NK-92 treated with Interleukin-12 subunit alpha and Interleukin-12 subunit beta, amount 100 ng/mL, for 24 hours (cell line): ENCODE results near the gene RCOR1.
"Not testable (repeated sequence)": the region's sequence is repeated elsewhere in the genome, so short reads cannot be mapped to it uniquely, and the experiment has no call there.

Experiments used
- DNase-seq: peaks from one replicate; lab custom pipeline; 2025; lab: John Stamatoyannopoulos, UW

The RCOR1 gene

DNA sequence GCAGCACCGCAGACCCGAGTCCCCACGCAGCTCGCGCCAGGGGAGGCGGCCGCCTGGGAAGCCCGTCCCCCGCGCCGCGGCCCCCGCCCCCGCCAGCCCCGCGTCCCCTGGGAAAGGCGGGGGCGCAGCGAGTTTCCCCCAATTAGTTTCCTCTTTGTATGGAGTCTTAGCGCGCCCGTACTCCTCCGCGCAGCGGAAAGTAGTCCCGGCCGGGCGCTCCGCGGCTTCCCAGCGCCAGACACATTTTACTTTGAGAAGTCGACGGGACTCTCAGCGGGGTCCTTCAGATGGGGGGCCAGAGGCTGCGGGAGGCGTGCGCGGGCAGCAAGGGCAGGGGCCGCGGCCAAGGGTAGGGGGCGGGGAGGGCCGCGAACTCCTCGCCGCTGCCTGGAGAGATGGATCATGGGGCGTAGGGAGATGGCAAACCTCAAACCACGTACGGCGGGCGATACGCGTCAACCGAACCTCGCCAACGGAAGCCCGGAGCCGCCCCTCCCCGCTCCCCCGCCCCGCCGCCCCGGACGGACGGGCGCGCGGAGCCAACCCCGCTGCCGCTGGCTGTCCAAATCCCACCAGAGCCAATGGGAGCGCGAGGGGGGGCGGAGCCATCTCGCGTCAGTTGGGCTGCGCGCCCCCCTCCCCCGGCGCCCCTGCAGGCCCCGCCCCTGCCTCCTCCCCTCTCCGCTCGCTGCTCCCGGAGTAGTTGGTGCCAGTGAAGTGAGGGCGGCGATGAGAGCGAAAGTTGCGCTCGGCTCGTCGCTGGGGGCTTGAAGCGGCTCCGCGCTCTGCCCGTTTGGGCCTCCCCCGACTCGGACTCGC, at the start of gene RCOR1:
Gene RCOR1 (plus strand): TSS at position 706 of the 819 bp plus-strand sequence. CDS start 238 bp downstream, outside the sequence.
- DNase-seq, result peak; percentile 97

GRCh38 chr14:102544046-102544746, 48.3 kb upstream of the RCOR1 start:
- DNase-seq, result no peak

DNA sequence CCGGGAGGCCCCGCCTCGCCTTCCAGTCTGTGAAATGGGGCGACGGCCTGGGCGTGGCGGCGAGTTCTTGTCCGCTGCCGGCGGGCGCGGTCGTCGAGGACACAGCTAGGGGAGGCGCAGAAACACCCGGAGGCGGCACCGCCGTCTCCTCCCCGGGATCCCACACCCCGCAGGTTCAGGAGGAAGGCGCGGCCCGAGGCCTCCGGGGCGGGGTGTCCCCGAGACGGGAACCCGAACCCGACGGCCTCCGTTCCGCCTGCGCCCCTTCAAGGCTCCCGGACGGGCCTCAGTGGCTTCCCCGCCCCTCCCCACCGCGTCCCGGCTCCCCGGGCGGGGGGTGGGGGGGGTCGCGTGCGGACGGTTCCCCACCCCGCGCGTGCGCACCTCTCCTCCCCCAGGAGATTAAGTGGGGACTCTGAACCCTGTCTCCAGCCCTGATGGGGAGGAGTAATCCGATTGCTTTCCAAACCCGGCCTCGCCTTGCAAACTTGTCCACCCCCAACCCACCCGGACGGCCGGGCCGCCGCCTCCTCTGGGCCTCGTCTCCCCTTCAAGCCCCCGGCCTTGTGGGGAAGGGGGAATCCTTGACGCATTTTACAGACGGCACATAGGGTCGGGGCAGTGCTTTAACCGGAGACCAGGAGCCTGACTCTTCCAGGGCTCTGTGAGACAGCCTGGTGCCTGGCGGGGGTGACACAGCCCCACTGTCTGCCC, 47.5 kb upstream of the RCOR1 start:
- DNase-seq, result no peak

DNA sequence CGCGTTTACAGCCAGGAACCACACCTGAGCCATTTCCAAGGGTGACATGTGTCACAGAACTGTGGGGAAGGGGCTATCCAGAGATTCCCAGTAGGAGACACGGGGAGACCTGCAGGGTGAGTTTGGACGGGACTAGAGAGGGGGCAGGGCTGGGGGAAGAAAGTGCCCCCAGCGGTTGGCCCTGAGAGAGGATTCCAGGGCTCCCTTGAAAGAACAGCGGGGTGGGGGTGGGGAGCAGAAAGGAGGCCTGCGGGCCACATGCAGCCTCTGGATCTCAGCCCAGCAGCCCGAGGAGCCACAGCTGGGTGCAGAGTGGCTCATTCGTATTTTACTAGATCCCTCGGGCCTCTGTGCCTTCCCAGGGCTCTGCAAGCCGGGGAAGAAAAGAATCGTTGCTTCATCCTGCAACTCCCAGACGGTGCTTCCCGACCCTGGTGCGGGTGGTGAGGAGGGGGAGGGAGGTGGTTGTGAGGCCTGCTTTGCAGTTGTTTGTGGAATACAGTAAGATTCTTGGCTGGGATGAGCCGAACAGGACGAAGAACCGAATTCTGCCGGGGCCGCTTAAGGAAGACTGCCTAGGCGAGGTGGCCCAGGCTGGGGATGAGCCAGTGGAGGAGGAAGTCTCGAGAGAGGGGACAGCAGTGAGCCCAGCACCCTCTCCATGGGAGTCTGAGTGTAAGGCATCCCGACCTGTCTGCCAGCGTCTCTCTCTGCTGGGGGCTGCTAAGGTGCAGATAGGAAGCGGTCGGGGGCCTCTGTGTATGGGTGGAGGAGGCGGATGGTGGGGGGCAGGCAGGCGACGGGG, 46.8 kb upstream of the RCOR1 start:
- DNase-seq, result no peak

- no peak for DNase-seq
Observed at GRCh38 chr14:102548616-102549240, 43.7 kb upstream of the RCOR1 start.

DNA sequence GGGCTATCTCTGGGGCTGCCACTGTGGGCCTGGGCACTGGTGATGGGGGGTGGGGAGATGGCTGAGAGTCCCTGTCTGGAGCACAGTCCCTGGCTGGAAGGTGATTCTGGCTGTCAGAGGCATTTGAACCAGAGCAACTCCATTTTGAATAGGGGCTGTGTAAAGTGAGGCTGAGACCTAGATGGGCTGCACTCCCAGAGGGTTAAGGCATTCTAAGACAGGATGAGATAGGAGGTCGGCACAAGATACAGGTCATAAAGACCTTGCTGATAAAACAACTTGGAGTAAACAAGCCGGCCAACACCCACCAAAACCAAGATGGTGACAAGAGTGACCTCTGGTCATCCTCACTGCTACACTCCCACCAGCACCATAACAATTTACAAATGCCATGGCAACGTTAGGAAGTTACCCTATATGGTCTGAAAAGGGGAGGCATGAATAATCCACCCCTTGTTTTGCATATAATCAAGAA, 41.5 kb upstream of the RCOR1 start:
- DNase-seq, result not testable (repeated sequence)

DNA sequence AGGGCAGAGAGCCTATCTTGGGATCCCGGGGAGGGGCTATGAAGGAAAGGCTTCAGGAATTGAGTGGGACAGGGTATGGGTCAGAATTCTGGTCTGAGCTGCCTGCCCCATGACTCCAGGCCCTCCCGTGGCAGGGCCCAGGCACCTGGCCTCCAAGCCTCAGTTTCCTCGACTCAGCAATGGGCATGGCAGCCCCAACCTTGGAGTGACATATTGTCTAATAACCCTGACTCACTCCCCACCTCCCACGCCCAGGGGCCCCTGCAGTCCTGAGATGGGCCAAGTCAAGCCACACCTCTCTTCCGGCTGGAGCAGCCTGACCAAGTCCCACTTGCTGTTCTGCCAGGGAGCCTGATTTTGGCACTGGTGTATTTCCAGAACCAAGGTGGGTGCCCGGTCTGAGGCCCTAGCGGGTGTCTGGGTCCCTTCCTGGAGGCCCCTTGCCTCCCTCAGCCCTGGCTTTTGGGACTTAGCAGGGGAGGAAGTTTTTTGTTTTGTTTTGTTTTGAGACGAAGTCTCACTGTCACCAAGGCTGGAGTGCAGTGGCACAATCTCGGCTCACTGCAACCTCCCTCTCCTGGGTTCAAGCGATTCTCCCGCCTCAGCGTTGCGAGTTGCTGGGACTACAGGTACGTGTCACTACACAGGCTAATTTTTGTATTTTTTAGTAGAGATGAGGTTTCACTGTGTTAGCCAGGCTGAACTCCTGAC, 40.3 kb upstream of the RCOR1 start:
- no peak for DNase-seq

- DNase-seq, result no peak
Observed at GRCh38 chr14:102554821-102555819, 37.3 kb upstream of the RCOR1 start.

DNA sequence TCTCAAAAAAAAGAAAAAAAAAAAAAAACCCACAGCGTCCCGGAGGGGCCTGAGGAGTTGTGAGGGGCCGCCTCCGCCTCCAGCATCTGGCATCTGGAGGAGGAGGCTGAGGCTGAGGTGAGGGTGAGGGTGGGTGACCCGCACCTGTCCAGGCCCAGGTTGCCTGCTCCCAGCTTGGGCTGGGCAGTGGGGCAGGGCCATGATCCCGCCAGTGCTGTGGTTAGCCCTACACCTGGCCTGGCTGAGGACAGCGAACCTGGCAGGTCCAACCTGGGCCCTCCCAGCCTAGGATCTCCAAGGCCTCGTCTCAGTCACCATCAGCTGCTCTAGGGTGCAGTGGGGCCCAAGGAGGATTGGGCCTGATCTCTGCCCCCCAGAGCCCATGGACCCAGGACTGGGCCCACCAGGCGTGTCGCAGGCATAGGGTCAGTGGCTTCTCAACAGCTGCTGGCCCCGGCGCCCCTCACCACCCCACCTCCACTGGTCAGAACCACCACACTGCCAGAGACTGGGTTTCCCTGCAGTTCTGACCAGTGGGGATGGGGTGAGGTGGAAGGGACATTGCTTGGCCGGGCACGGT, 36.3 kb upstream of the RCOR1 start:
- no peak for DNase-seq

GRCh38 chr14:102557434-102558226, 34.8 kb upstream of the RCOR1 start:
- no peak for DNase-seq

DNA sequence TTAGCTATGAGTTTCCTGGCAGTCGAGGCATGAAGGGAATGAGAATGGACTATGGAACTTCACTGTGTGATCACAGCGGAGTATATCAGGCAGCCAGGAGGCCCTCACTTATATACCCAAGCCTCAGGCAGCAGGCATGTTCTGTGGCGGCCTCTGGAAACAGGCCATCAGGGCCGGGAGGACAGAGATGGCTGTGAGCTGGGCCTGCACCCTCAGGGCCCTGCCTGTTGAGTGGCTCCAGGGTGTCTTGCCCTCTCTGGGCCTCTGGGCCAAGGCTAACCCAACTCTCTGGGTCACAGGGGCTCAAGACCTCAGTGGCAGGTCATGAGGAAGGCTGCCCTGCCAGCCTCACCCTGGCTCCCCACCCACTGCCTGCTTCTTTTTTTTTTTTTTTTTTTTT, 33.9 kb upstream of the RCOR1 start:
- no peak for DNase-seq

DNA sequence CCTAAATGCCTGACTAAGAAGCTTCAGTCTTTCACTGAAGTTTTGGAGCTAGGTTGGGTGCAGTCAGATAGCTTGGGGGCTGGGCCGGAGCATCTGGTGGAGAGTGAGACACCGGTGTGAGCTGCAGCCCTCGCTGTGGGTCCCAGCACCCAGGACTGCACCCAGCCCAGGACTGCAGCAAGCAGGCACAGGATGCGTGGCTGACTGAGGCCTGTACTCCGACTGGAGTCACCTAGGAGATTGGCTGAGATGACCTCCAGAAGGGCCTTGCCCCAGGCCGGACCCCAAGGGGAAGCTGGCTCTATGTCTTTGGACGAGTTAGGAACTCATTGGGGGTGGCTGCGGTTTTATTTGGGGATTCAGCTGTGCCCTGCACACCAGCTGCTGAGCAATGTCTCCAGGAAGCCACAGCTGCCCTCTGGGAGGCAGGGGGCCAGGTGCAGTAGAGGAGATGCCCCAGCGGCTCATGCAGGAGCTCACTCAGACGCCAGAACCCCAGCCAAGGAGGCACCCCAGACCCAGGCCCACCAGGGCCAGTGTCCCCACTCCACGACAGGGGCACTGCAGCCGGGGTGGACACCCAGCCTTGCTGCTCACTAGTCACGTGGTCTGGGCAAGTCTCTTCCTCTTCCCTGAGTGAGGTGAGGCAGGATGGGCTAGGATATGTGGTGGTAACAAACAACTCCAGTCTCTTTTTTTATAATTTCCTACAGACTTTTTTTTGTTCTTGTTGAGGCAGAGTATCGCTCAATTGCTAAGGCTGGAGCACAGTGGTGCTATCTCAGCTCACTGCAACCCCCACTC, 31.8 kb upstream of the RCOR1 start:
- DNase-seq, result no peak

- no peak for DNase-seq
Observed at GRCh38 chr14:102565331-102565887, 27.0 kb upstream of the RCOR1 start.

DNA sequence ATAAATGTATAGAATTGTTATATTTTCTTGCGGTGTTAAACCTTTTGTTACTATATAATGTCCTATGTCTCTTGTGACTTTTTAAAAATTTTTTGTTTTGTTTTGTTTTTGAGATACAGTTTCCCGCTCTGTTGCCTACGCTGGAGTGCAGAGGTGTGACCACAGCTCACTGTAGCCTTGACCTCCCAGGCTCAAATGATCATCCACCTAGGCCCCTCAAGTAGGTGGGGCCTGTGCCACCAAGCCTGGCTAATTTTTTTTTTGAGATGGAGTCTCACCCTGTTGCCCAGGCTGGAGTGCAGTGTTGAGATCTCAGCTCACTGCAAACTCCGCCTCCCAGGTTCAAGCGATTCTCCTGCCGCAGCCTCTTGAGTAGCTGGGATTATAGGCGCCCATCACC, 26.5 kb upstream of the RCOR1 start:
- no peak for DNase-seq

DNA sequence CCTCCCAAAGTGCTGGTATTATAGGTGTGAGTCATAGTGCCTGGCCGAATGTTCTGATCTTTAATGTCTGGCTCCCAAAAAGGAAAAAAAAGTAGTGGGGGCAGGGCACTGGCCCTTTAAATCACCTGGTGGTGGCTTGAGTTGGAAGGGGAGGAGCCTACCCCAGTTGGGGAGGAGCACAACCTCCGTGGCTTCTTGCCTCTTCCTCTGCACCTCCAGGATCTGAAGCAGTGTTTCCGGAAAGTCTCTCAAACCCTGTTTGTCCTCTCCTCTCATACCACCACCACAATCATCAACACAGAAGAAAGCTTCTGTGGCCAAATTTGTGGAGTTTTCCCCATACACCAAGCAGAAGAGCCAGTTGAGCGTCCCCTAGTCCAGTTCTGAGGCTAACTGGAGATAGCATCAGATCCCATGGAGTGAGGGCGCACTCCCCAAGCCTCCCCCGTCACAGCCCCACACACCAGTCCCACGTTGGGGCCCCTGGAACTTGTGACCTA, 24.3 kb upstream of the RCOR1 start:
- DNase-seq, result no peak

DNA sequence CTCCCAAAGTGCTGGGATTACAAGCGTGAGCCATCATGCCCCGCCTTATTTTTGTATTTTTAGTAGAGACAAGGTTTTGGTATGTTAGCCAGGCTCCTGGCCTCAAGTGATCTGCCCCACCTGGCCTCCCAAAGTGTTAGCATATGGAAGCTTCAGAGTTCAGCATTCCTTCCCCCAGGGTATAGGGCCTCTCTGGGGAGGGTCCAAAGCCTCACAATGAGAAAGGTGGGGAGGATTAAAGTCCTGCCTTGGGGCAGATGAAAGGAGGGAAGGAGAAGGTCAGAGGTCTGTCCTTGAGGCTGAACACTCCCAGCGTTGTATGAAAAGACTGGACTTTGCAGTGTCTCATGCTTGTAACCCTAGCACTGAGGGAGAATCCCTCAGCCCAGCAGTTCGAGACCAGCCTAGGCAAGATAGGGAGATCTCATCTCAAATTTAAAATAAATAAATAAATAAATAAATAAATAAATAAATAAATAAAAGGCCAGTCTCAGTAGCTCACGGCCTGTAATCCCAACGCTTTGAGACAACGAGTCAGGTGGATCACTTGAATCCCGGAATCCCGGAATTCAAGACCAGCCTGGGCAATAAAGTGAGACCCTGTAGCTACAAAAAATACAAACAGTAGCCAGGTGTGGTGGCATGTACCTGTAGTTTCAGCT, 22.0 kb upstream of the RCOR1 start:
- no peak for DNase-seq
